Left ventricle myocardium inferior (tissue), 1 donor: ENCODE data around the gene UEVLD. TPM values are rescaled to one million over a fixed set of nuclear protein-coding genes. Genes with fewer than 3 reads are reported as not detected.

Experiments used
- DNase-seq: peaks from one replicate; pipeline ENCODE4 v3.0.0-alpha.2; 2020
- H3K27ac ChIP-seq: fragments of 200-600 bp; replicated peaks from 2 replicates; pipeline ENCODE4 v1.8.0; 2021
- H3K27me3 ChIP-seq: fragments of 200-600 bp; 2 replicates; pipeline ENCODE4 v1.8.0; 2021; ENCODE audit warnings: low read depth
- H3K36me3 ChIP-seq: fragments of 200-600 bp; 2 replicates; pipeline ENCODE4 v1.8.0; 2021
- H3K4me1 ChIP-seq: fragments of 200-600 bp; 2 replicates; pipeline ENCODE4 v1.8.0; 2021
- H3K4me3 ChIP-seq: fragments of 200-600 bp; 2 replicates; pipeline ENCODE4 v1.8.0; 2021; ENCODE audit warnings: mild to moderate bottlenecking, moderate library complexity
- H3K9me3 ChIP-seq: fragments of 200-600 bp; replicated peaks from 2 replicates; pipeline ENCODE4 v1.8.0; 2021
- CTCF ChIP-seq: fragments of 200-600 bp; IDR thresholded peaks from 2 replicates; pipeline ENCODE4 v1.8.0; 2021; ENCODE audit warnings: antibody characterized with exemption, mild to moderate bottlenecking, borderline replicate concordance
- intact Hi-C: fragments of 100-400 bp; cut with micrococcal nuclease; formaldehyde crosslinking; loops from one replicate; pipeline ENCODE4 v1.11.0; 2022
- total RNA-seq: library from RNA; stranded (reverse); fragmentation: NEBNext Ultra II Directional; extraction: Animal tissue kit (Norgen Biotek cat#: 25700); gene quantifications from one replicate; pipeline ENCODE4 v1.2.1, GENCODE V29; 2021
- donor health status: DM: no; HTN: yes; CAD: no; lungs with severe emphysema.

The UEVLD gene
- total RNA-seq, 1 donor from 2014 or later = 17.7 TPM

GRCh38 chr11:18563090-18563730 lies 25.3 kb downstream of the UEVLD start:
- H3K36me3 ChIP-seq = peaks cover 80% of the 10 kb centered on the region
- no peak overlapping the region for H3K4me3 ChIP-seq
- TF ChIP-seq CTCF = no peak
- H3K27ac ChIP-seq = no peak overlapping the region
- DNase-seq = no peak
- no peaks in the 10 kb centered on the region for H3K27me3 ChIP-seq
- H3K9me3 ChIP-seq = no peaks in the 10 kb centered on the region
- intact Hi-C loops = no loop called here
- no peaks in the 10 kb centered on the region for H3K4me1 ChIP-seq

- no peaks in the 10 kb centered on the region for H3K9me3 ChIP-seq
- intact Hi-C loops = no loop called here
- no peak for DNase-seq
Measured at GRCh38 chr11:18548001-18548400, 40.5 kb downstream of the UEVLD start.

GRCh38 chr11:18540207-18541009 lies 48.1 kb downstream of the UEVLD start:
- intact Hi-C loops = no loop called here
- no peak overlapping the region for H3K4me3 ChIP-seq
- peaks cover 57% of the 10 kb centered on the region for H3K36me3 ChIP-seq
- no peaks in the 10 kb centered on the region for H3K27me3 ChIP-seq
- peak; percentile 56 for TF ChIP-seq CTCF
- H3K9me3 ChIP-seq = no peaks in the 10 kb centered on the region
- no peaks in the 10 kb centered on the region for H3K4me1 ChIP-seq
- H3K27ac ChIP-seq = no peak overlapping the region
- no peak for DNase-seq

More at GRCh38 chr11:18548001-18548400, 40.5 kb downstream of the UEVLD start:
- no peaks in the 10 kb centered on the region for H3K4me1 ChIP-seq
- H3K27ac ChIP-seq = no peak overlapping the region
- H3K36me3 ChIP-seq = peaks cover 64% of the 10 kb centered on the region
- no peak for TF ChIP-seq CTCF
- no peak overlapping the region for H3K4me3 ChIP-seq
- H3K27me3 ChIP-seq = no peaks in the 10 kb centered on the region

- TF ChIP-seq CTCF = no peak
- Histone ChIP-seq H3K4me1 (no peaks in the 10 kb centered on the region), H3K27me3 (no peaks in the 10 kb centered on the region), H3K36me3 (peaks cover 49% of the 10 kb centered on the region), H3K4me3 (no peak overlapping the region), H3K9me3 (no peaks in the 10 kb centered on the region), H3K27ac (no peak overlapping the region)
- intact Hi-C loops = no loop called here
- no peak for DNase-seq
Measured at GRCh38 chr11:18536209-18536608, 52.3 kb downstream of the UEVLD start.

- H3K27me3 ChIP-seq = no peaks in the 10 kb centered on the region
- DNase-seq = no peak
- H3K36me3 ChIP-seq = peaks cover 52% of the 10 kb centered on the region
- no peak overlapping the region for H3K27ac ChIP-seq
- H3K4me1 ChIP-seq = no peaks in the 10 kb centered on the region
- no peak for TF ChIP-seq CTCF
- intact Hi-C loops = no loop called here
- no peak overlapping the region for H3K4me3 ChIP-seq
- no peaks in the 10 kb centered on the region for H3K9me3 ChIP-seq
Measured at GRCh38 chr11:18534245-18534644, 54.3 kb downstream of the UEVLD start.
